H1 (cell line): ENCODE data around the gene FAM234A. TPM values are rescaled to one million over a fixed set of nuclear protein-coding genes. Genes with fewer than 3 reads are reported as not detected.

Source experiments
- CBX8 ChIP-seq: fragments of 300-800, 300-1000 bp; sonication (generic); IDR thresholded peaks from 2 replicates; pipeline ENCODE4 v1.7.1; 2016; ENCODE audit warnings: low read depth, low read length, borderline replicate concordance
- JUN ChIP-seq: IDR thresholded peaks from 2 replicates; pipeline ENCODE4 v1.6.1; 2011; ENCODE audit warnings: low read depth, mild to moderate bottlenecking, improper control_type of control experiment, low read length
- SP1 ChIP-seq: IDR thresholded peaks from 2 replicates; pipeline ENCODE4 v1.6.1; 2011; ENCODE audit warnings: low read depth, low read length
- polyA plus RNA-seq, 7 experiments: library from polyadenylated mRNA; depleted of rRNA in 3 of 7; stranded (reverse) in 5 of 7; unstranded in 2 of 7; fragments of >200 nt in 5 of 7; fragments of 200-250 nt in 2 of 7; gene quantifications; 1 replicate in 5 of 7; 2 replicates in 1 of 7; 4 replicates in 1 of 7; pipeline versions ENCODE4 v1.2.1 to v1.2.3, GENCODE V29; 2011 to 2013; ENCODE audit warnings: missing spikeins in 2 of 7, mixed read lengths in 2 of 7
- total RNA-seq: library from RNA; stranded (reverse); fragmentation: NEBNext Ultra II Directional; extraction: Animal tissue kit (Norgen Biotek cat#: 25700); gene quantifications from 2 replicates; pipeline ENCODE4 v1.2.1, GENCODE V29; 2021
- TF ChIP-seq, protein P1 (sequence below): IDR thresholded peaks from 2 replicates; pipeline ENCODE4 v1.6.1; 2012; ENCODE audit warnings: inconsistent platforms

The FAM234A gene
- total and polyA plus RNA-seq, 2 of the 8 experiments (the other 6 are each of a cell fraction or from before 2014, with no cell fraction given): 80.6 to 104 TPM

DNA sequence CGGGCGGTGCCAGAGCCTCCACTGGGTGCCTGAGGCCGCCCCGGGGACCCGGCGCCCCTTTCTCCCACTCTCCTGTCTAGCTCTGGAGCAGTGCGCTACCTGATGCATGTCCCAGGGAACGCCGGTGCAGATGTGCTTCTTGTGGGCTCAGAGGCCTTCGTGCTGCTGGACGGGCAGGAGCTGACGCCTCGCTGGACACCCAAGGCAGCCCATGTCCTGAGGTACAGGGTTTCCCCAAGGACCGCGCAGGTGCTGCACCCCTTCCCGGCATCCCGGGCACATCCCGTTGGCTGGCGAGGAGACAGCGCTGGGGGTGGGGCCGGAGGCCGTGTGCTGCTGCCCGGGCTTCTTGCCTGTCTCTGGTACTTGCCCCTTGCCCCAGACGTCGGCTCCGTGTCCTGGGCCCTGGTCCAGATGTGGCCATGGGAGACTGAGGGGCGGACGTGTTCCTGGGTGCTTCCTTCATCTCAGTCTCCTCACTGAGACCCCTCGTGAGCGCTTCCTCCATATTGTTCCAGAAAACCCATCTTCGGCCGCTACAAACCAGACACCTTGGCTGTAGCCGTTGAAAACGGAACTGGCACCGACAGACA lies 28.7 kb downstream of the FAM234A start (continued):
- TF ChIP-seq JUN (no peak), SP1 (no peak), CBX8 (no peak)
- TF ChIP-seq, protein P1, sequence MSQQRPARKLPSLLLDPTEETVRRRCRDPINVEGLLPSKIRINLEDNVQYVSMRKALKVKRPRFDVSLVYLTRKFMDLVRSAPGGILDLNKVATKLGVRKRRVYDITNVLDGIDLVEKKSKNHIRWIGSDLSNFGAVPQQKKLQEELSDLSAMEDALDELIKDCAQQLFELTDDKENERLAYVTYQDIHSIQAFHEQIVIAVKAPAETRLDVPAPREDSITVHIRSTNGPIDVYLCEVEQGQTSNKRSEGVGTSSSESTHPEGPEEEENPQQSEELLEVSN: no peak
